Stimulated activated CD4-positive, alpha-beta T cell treated with anti-CD3 and anti-CD28 coated beads, Interleukin-4, amount 100 ng/mL, for 24 hours (primary cell): ENCODE results near the gene BTG4.
A peak's percentile ranks its signal among the peaks of the same experiment; 100 is the strongest.

Experiments
- DNase-seq: peaks from one replicate; pipeline ENCODE4 v3.0.0-alpha.2; 2020

Gene BTG4

DNA sequence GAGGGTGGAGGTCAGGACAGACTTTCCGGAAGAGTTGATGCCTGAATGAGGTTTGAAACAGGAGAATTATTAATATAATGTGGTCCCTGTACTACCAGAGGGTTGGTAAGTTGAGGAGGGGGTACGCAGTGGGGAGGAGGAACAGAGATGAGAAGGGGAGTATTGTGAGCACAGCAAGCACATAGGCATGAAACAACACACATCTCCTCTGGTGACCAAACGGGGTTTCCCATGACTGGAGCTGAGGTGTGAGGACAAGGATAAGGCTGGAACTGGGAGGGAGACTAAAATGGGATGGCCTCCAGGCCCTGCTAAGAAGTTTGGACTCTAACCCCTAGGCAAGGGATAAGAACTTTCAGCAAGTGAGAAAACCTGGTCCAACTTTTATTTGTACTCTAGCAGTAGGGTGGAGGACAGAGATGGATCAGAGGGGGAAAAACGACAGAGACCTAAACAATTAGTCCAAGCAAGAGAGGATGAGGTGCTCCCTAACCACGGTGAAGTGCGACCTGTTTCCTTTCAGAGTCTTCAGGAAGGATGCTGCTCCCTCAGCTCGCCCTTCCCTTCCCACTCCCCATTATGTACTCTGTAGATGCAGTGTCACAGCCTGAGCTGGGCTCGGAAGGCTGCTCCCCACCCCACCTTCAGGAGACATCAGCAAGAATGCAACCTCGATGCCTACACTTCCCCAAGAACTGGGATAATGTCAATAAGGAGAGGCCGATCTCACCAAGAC, 59.2 kb downstream of the BTG4 start:
- DNase-seq = no peak

DNA sequence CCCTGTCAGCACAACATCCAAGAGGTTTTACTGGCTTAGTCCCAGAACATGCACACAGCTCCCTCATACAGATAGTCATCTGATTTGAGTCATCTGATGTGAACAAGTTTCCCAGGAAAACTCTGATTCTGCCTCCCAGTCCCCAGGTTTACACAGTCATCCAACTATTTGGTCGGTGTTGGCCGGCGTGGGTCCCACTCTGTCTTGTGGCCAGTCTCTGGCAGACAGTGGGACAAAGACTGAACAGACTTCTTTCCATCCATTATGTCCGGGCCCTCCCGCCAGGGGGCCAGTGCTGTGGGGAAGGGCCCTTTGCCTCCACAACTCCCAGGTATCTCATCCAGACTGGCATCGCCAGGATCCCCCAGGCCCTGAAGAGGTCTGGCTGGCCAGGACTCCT, 60.0 kb downstream of the BTG4 start:
- DNase-seq = no peak

DNA sequence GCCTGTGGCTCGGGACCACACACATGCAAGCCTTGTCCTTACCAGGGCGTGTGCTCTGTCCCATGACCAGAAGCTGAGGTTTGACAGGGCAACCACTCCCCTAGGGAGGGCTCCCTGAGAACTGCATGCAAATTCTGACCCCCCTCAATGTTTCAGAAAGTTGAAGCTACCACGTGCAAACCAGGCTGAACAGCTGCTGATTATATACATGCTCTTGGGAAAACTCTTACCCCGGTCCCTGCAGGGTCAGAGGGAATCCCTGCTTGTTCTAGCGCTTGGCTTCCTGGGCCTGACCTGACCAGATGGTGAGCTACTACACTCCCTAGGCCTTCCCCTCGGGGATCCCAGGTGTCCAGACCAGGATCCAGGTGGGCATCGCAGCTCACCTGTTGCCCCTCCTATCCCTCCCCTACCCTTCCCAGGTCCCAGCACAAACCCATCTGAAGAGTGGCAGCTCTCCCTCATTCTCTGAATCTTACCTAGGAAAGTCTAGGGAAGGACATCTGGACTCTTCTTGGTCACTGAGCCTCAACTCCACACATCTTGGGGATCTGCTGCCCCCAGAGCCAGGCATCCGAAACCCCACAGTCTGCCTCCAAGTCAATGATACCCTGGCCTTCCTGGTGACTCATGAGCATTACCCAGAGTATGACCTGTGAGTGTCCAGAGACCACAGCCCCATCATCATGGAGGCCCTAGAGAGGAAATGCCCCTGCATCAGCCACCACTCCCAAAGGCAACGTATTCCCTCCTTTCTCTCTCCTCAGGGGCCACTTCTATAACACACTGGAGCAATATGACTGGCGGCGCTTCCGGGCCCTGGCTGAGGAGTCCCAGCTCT, 61.5 kb downstream of the BTG4 start:
- no peak for DNase-seq

DNA sequence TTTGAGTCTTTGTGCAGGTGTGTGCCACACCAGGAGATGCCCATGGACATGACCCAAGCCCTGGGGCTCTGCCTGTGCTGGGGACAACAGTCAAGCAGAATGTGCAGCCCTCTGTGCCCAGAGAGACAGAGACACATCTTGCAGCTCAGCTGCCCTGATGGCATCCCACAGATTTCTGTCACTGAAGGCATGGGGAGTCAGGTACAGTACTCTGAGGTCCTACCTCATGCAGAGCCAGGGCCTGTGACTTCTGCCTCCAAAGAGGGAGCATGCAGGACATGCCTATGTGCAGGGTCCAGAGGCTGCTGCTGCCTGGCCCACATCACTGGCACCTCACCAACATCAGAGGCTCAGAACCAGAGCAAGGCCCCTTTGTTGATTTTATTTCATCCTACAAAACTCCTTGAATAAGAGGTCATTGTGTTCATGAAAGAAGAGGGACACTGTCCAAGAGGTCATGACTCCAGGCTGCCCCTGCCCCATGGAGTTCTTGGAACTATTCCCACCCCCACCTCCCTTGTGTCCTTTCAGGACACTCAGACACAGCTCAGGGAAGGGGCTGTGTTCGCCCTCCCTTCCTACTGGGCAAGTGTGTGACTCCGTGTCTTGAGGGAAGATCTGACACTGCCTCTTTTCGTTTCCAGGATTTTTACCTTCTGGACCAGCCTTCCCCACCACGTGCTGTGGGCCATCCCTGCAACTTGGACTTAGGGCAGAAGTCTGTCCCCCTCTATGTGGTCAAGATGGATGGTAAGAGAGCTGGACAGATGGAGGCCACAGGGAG, 62.3 kb downstream of the BTG4 start:
- DNase-seq = no peak

DNA sequence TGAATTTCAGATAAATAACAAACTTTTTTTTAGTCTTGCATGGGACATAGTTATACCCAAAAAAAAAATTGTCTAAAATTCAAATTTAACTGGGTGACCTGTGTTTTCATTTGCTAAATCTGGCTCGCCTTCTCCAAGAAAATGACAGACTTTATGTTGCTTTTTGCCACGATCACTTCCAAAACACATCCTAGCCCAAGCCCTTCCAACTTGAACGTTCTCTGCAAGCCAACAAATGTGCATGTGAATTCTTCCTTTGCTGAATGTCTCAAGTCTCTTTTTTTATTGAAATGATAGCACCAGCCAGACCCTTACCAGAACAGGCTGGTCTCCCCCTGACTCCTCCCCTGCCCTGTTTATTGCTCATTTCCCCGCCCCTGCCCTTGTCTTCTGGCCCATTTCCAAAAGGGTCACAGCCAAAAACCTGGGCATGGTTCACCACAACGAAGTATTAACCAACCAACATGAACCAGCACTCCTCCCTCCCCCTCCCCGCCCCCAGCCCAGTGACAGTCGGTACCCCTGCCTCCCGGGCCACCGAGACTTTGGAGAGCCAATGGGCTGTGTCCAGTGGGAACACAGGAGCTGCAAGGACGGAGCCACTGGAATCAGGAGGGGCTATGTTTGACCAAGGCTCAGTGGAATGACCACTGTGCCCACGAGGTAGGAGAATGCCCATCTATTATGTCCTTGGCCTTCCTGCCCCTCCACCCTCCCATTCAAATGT, 63.2 kb downstream of the BTG4 start:
- DNase-seq = no peak

DNA sequence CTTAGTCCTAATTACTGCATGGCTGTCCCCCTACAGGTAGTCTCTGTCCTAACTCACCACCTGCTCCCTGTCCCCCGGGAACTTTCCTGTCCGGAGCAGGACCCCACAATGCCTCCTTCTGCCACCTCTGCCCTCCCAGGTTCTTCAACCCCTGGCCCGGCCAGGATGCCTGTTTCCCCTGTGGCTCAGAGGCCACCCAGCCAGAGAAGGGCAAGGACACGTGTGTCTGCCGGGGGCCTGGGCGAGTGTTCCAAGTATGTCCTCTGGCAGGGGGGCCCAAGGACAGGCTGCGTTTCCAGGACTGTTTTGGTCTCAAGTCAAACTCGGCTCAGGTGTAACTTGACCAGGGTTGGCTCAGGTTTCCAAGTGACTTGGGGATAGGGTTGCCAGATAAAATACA, 63.8 kb downstream of the BTG4 start:
- DNase-seq = no peak

DNA sequence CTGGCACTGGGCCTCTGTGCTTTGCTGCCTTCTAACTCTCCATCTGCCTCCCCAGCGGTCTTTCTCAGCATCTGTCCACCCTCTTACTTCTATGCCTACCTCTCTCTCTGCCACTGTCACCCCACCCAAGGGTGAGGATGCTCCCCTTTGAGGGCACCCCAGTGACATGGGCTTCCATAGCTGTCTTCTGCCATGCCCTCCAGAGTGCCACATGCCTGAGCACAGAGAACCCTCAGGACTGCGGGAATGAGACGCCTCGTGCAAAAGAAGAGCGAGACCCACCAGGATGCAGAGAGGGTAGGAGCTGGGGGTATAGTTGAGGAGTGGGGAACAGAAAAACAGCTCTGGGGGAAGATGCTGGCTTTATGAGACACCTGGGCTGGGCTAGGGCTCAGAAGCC, 64.3 kb downstream of the BTG4 start:
- no peak for DNase-seq

DNA sequence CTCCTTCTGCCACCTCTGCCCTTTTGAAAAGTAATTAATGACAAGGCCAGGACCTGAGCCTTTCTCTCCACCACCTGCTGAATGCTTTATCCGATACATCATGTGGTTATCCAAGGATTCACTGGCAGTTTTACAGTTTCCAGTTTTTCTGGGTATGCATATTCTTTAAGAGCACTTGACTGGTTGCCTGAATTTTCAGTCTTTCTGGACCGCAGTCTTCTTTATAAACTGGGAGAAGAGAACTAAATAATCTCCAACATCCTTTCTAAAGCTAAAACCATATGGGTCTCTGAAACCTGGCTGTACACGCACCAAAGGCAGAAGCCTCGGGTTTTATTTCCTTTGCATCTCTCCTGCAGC, 65.1 kb downstream of the BTG4 start:
- DNase-seq = no peak

DNA sequence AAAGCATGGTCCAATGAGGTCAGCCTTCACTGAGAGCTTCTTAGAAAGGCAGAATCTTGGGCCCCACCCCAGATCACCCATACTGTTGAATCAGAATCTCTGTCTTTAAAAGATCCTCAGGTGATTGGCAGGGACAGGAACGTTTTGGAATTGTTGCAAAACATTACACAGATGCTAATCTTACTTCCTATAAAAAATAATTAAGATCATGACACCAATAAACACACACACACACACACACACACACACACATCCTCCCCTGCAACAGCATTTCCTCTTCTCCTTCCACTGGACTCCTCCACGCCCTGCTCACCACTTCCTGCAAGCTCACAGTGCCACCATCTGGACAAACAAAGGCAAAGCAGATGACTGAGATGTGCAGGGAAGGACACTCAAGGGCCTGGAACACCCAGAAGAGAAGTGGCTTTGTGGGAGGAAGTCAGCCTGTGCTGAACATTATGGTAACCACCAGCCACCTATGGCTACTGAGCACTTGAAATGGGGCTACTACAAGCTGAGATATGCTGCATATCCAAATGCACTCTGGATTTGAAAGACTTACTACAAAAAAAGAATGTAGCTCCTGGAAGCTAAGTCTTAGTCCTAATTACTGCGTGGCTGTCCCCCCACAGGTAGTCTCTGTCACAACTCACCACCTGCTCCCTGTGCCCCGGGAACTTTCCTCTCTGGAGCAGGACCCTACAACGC, 65.6 kb downstream of the BTG4 start:
- peak; percentile 77 for DNase-seq

DNA sequence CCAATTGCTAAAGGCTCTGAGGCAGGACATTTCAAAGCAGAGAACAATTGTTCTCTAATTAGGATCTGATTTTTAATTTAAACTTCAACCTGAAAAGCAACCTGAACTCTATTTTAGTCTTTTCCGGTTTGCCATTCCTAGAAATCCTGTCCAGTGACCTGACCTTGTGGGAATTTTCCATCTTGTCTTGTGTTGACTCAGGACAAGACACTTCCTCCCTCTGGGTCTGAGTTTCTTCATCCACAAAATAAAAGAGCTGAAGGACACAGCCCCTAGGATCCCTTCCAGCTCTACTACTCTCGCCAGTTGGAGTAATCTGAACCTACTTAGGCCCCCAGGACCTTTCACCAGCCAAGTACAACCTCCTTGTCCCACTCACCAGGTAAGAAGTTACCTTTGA, 66.6 kb downstream of the BTG4 start:
- no peak for DNase-seq
